NCI-H2081 treated with DMSO at 0.1 percent for 48 hours (cell line): ENCODE results near the gene ASXL2.

Source experiments
- DNase-seq: peaks from one replicate; lab custom pipeline; 2025; lab: John Stamatoyannopoulos, UW

Gene ASXL2

GRCh38 chr2:25688236-25688635 is 190.1 kb downstream of the ASXL2 start:
- no peak for DNase-seq

GRCh38 chr2:25685741-25686140 is 192.5 kb downstream of the ASXL2 start:
- no peak for DNase-seq

- DNase-seq = no peak
Measured at GRCh38 chr2:25684577-25685473, 193.5 kb downstream of the ASXL2 start.
